ENCODE results near the gene RIPK1. TPM values are rescaled to one million over a fixed set of nuclear protein-coding genes. Genes with fewer than 3 reads are reported as not detected.
"Not testable (repeated sequence)": the region's sequence is repeated elsewhere in the genome, so short reads cannot be mapped to it uniquely, and the experiment has no call there.

RIPK1 gene
- polyA plus RNA-seq, 1 of the 3 experiments (the other 2 are of a cell fraction) = 12.0 TPM

DNA sequence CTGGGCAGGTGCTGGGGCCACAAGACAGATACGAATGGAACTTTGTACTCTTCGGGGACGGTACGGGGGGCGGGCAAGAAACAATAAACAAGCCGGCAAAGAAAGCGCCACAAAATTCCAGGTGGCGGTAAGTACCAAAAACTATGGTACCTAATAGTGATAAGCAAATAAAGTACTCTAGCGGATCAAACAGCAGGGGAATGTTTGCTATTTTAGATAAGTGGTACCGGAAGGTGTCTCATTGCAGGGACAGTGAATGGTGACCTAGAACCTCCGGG is 15.1 kb upstream of the RIPK1 start:
- Histone ChIP-seq H3K27ac (ENCODE audit: low read depth in 2 of 2, low read length in 1 of 2) (no peak overlapping the region), H3K4me2 (peak overlapping the region; percentile 61; the same call in 1 of the 2 replicates), H4K20me1 (ENCODE audit: insufficient read depth) (no peaks in the 10 kb centered on the region), H3K79me2 (ENCODE audit: insufficient read depth) (no peaks in the 10 kb centered on the region), H3F3A (replicated peaks; ENCODE audit: insufficient read depth) (peaks cover 7% of the 10 kb centered on the region), H3K9me3 (no peaks in the 10 kb centered on the region), H3K36me3 (replicated peaks in 1 of 2; ENCODE audit: control insufficient read depth in 1 of 2, insufficient read depth in 2 of 2, low read length in 1 of 2) (no peaks in the 10 kb centered on the region), H3K9ac (no peak overlapping the region), H3K4me3 (ENCODE audit: low read depth in 2 of 2, low read length in 1 of 2) (peak overlapping the region; percentile 42 to 59; a peak in 2 of 4 replicates), H3K4me1 (ENCODE audit: control insufficient read depth in 1 of 2, insufficient read depth in 2 of 2, low read depth in 1 of 2, low read length in 1 of 2) (peaks cover 0 to 2% of the 10 kb centered on the region in 2 experiments; a peak in 1 of 4 replicates), H3K9me2 (no peaks in the 10 kb centered on the region), H3K27me3 (ENCODE audit: insufficient read depth) (peaks cover 2% of the 10 kb centered on the region; the same call in 1 of the 2 replicates), H2AFZ (ENCODE audit: low read depth) (peak overlapping the region; percentile 94; the same call in 1 of the 2 replicates)
- CTCF ChIA-PET = interaction anchor here (0.8 to 1.6 kb wide), 7 partner anchors 17 to 207 kb away, joined by 3 to 10 read pairs (median 6); partner anchors contain the start of gene NQO2
- 91% methylated on average over 10 of the region's 11 CpGs for WGBS (ENCODE audit: low lambda C conversion rate)
- POLR2A ChIA-PET = interaction anchor here (0.9 to 1.0 kb wide), 2 partner anchors 55 to 63 kb away, joined by 3 to 4 read pairs; no protein-coding TSS in a partner anchor
- TF ChIP-seq SMC3 (IDR thresholded peaks at IDR 0.05; ENCODE audit: low read depth, low read length) = no peak
- no peak for TF ChIP-seq USF1 (IDR thresholded peaks at IDR 0.05; ENCODE audit: borderline replicate concordance, low read depth)
- TF ChIP-seq TEAD4 (IDR thresholded peaks at IDR 0.05; ENCODE audit: borderline replicate concordance, insufficient read depth) = no peak
- no peak for TF ChIP-seq JUND (IDR thresholded peaks at IDR 0.05)
- no peak for TF ChIP-seq YY1 (IDR thresholded peaks at IDR 0.05; ENCODE audit: low read depth)
- TF ChIP-seq MAX (IDR thresholded peaks at IDR 0.05; ENCODE audit: low read depth) = no peak
- TF ChIP-seq FOSL2 (IDR thresholded peaks at IDR 0.05; ENCODE audit: borderline replicate concordance, low read depth) = no peak
- TF ChIP-seq RCOR1 (IDR thresholded peaks at IDR 0.05; ENCODE audit: low read length) = no peak
- DNase-seq = no peak

GRCh38 chr6:3054229-3055157 is 13.8 kb upstream of the RIPK1 start:
- peak overlapping the region; percentile 94; the same call in 1 of the 2 replicates for H2AFZ ChIP-seq (ENCODE audit: low read depth)

GRCh38 chr6:3055158-3055499 is 13.2 kb upstream of the RIPK1 start:
- H4K20me1 ChIP-seq (ENCODE audit: insufficient read depth); DNase-seq; H3K9ac ChIP-seq; H3K79me2 ChIP-seq (ENCODE audit: insufficient read depth); H2AFZ ChIP-seq (ENCODE audit: low read depth); H3K9me3 ChIP-seq; H3K27ac ChIP-seq (ENCODE audit: low read depth in 2 of 2, low read length in 1 of 2); POLR2A ChIA-PET; H3K4me2 ChIP-seq; H3K36me3 ChIP-seq (replicated peaks in 1 of 2; ENCODE audit: control insufficient read depth in 1 of 2, insufficient read depth in 2 of 2, low read length in 1 of 2); H3K4me1 ChIP-seq (ENCODE audit: control insufficient read depth in 1 of 2, insufficient read depth in 2 of 2, low read depth in 1 of 2, low read length in 1 of 2); H3K9me2 ChIP-seq; H3F3A ChIP-seq (replicated peaks; ENCODE audit: insufficient read depth); H3K27me3 ChIP-seq (ENCODE audit: insufficient read depth); H3K4me3 ChIP-seq (ENCODE audit: low read depth in 2 of 2, low read length in 1 of 2): not testable (repeated sequence)
- WGBS (ENCODE audit: low lambda C conversion rate) = 62% methylated on average over 3 of the region's 3 CpGs
- CTCF ChIA-PET = interaction anchor here (2.5 kb wide), 1 partner anchor 53 kb away, joined by 6 read pairs; no protein-coding TSS in a partner anchor

More at GRCh38 chr6:3054229-3055157, 13.8 kb upstream of the RIPK1 start:
- not testable (repeated sequence) for H3K9ac ChIP-seq; H3K36me3 ChIP-seq (replicated peaks in 1 of 2; ENCODE audit: control insufficient read depth in 1 of 2, insufficient read depth in 2 of 2, low read length in 1 of 2); H3K27me3 ChIP-seq (ENCODE audit: insufficient read depth); H4K20me1 ChIP-seq (ENCODE audit: insufficient read depth); H3K27ac ChIP-seq (ENCODE audit: low read depth in 2 of 2, low read length in 1 of 2); H3F3A ChIP-seq (replicated peaks; ENCODE audit: insufficient read depth); H3K9me3 ChIP-seq; H3K9me2 ChIP-seq; H3K4me1 ChIP-seq (ENCODE audit: control insufficient read depth in 1 of 2, insufficient read depth in 2 of 2, low read depth in 1 of 2, low read length in 1 of 2); H3K79me2 ChIP-seq (ENCODE audit: insufficient read depth)
- DNase-seq = peak; percentile 36
- whole genome bisulfite sequencing (ENCODE audit: low lambda C conversion rate) = 80% methylated on average over 27 of the region's 27 CpGs
- Histone ChIP-seq H3K4me3 (ENCODE audit: low read depth in 2 of 2, low read length in 1 of 2) (peak overlapping the region; percentile 42 to 59; a peak in 2 of 4 replicates), H3K4me2 (peak overlapping the region; percentile 61)
- ChIA-PET CTCF (interaction anchor here (1.0 to 2.5 kb wide), 6 partner anchors 53 to 209 kb away, joined by 3 to 10 read pairs (median 6); partner anchors contain the start of gene NQO2), POLR2A (interaction anchor here (0.6 to 1.0 kb wide), 2 partner anchors 65 to 66 kb away, joined by 3 to 4 read pairs; no protein-coding TSS in a partner anchor)

All from SK-N-SH (cell line).